HepG2 (cell line): Measurements from ENCODE around the gene SPDYE16.
A peak's percentile ranks its signal among the peaks of the same experiment; 100 is the strongest.
"Not testable (repeated sequence)": the region's sequence is repeated elsewhere in the genome, so short reads cannot be mapped to it uniquely, and the experiment has no call there.

Experiments
- CEBPG ChIP-seq: IDR thresholded peaks from 2 replicates; pipeline ENCODE4 v1.6.1; 2016
- HDAC2 ChIP-seq: sonication (generic); formaldehyde crosslinking; IDR thresholded peaks from 2 replicates; pipeline ENCODE4 v1.4.0; 2020; ENCODE audit warnings: missing genetic modification reagents
- TAF1 ChIP-seq: sonication (generic); formaldehyde crosslinking; IDR thresholded peaks from 2 replicates; pipeline ENCODE4 v1.4.0; 2020; ENCODE audit warnings: missing genetic modification reagents
- TCF12 ChIP-seq, 2 experiments: fragments of 450-650 bp in 1 of 2; sonication (generic) in 1 of 2; formaldehyde crosslinking in 1 of 2; IDR thresholded peaks; 2 replicates each; pipeline versions ENCODE4 v1.6.1 to v1.8.0; 2017 to 2022; ENCODE audit warnings: antibody characterized with exemption in 1 of 2, mild to moderate bottlenecking in 1 of 2, missing genetic modification reagents in 1 of 2, moderate library complexity in 1 of 2
- ZBTB21 ChIP-seq: sonication (generic); formaldehyde crosslinking; IDR thresholded peaks from 2 replicates; pipeline ENCODE4 v1.4.0; 2020; ENCODE audit warnings: missing genetic modification reagents

- not testable (repeated sequence) for TF ChIP-seq HDAC2 (CRISPR knock-in tag); ZBTB21; TCF12 (IDR thresholded peaks at IDR 0.05); TCF12 (CRISPR knock-in tag; IDR thresholded peaks at IDR 0.05); TAF1 (CRISPR knock-in tag)
- TF ChIP-seq CEBPG: 0 out of 2 replicates have a peak, but pooled peaks have one; percentile 8
These were observed 43.7 kb upstream of the SPDYE16 start for GRCh38 chr7:76586585-76587315.
